Osteoblast (primary cell): Measurements from ENCODE around the gene KLHL3. TPM values are rescaled to one million over a fixed set of nuclear protein-coding genes. Genes with fewer than 3 reads are reported as not detected.
A peak's percentile ranks its signal among the peaks of the same experiment; 100 is the strongest.

Experiments
- DNase-seq: peaks from one replicate; pipeline ENCODE4 v3.0.0; 2011; ENCODE audit warnings: low spot score, mixed read lengths; ENCODE audit not compliant: insufficient read length; ENCODE audit errors: missing footprints
- H2AFZ ChIP-seq: 2 replicates; pipeline ENCODE4 v1.6.0; 2011; ENCODE audit warnings: mild to moderate bottlenecking, low read length
- H3K27ac ChIP-seq: 2 replicates; pipeline ENCODE4 v1.5.1; 2011; ENCODE audit warnings: mild to moderate bottlenecking, low read depth, low read length, moderate library complexity
- H3K27me3 ChIP-seq: 2 replicates; pipeline ENCODE4 v1.6.0; 2012; ENCODE audit warnings: mild to moderate bottlenecking, control low read depth, inconsistent platforms, low read length, moderate library complexity; ENCODE audit not compliant: insufficient read depth
- H3K36me3 ChIP-seq: 2 replicates; pipeline ENCODE4 v1.5.1; 2011; ENCODE audit warnings: mild to moderate bottlenecking, low read length, control low read depth, moderate library complexity; ENCODE audit not compliant: insufficient read depth
- H3K4me1 ChIP-seq: 2 replicates; pipeline ENCODE4 v1.5.1; 2011; ENCODE audit warnings: mild to moderate bottlenecking, low read length, control low read depth, moderate library complexity; ENCODE audit not compliant: insufficient read depth
- H3K4me2 ChIP-seq: 2 replicates; pipeline ENCODE4 v1.6.0; 2011; ENCODE audit warnings: mild to moderate bottlenecking, low read length; ENCODE audit not compliant: insufficient read depth
- H3K4me3 ChIP-seq: fragments of 200-600 bp; sonication (generic); 3 replicates; pipeline ENCODE4 v1.5.1; 2012; ENCODE audit warnings: mild to moderate bottlenecking, low read length, inconsistent platforms; ENCODE audit not compliant: insufficient read depth
- H3K79me2 ChIP-seq: 2 replicates; pipeline ENCODE4 v1.6.0; 2012; ENCODE audit warnings: mild to moderate bottlenecking, low read length, control low read depth, inconsistent platforms; ENCODE audit not compliant: insufficient read depth
- H3K9me3 ChIP-seq: 2 replicates; pipeline ENCODE4 v1.5.1; 2011; ENCODE audit warnings: low read depth, low read length, control low read depth
- H4K20me1 ChIP-seq: 2 replicates; pipeline ENCODE4 v1.6.0; 2012; ENCODE audit warnings: mild to moderate bottlenecking, low read length, control low read depth; ENCODE audit not compliant: insufficient read depth
- CTCF ChIP-seq: IDR thresholded peaks from 2 replicates; pipeline ENCODE4 v1.5.1; 2011; ENCODE audit warnings: mild to moderate bottlenecking, low read depth, low read length, moderate library complexity; ENCODE audit errors: extremely low read depth
- total RNA-seq: library from RNA; depleted of rRNA; stranded (reverse); fragments of >200 nt; gene quantifications from 2 replicates; pipeline ENCODE4 v1.2.3, GENCODE V29; 2012

KLHL3 gene
- total RNA-seq, 1 donor = 6.2 TPM

GRCh38 chr5:137712139-137712667 lies 23.7 kb downstream of the KLHL3 start:
- H3K4me2 ChIP-seq = no peak overlapping the region
- H3K27ac ChIP-seq = no peak overlapping the region
- TF ChIP-seq CTCF = no peak
- no peaks in the 10 kb centered on the region for H3K79me2 ChIP-seq
- peaks cover 21% of the 10 kb centered on the region for H3K4me1 ChIP-seq
- H4K20me1 ChIP-seq = no peaks in the 10 kb centered on the region
- DNase-seq = no peak
- no peak overlapping the region for H2AFZ ChIP-seq
- no peaks in the 10 kb centered on the region for H3K27me3 ChIP-seq
- no peak overlapping the region for H3K4me3 ChIP-seq
- H3K9me3 ChIP-seq = no peaks in the 10 kb centered on the region
- no peaks in the 10 kb centered on the region for H3K36me3 ChIP-seq

- Histone ChIP-seq H4K20me1 (no peaks in the 10 kb centered on the region), H3K9me3 (no peaks in the 10 kb centered on the region), H3K36me3 (no peaks in the 10 kb centered on the region), H3K4me2 (peak overlapping the region; percentile 11), H3K4me1 (peaks cover 17% of the 10 kb centered on the region), H2AFZ (no peak overlapping the region), H3K27ac (no peak overlapping the region), H3K4me3 (no peak overlapping the region), H3K27me3 (no peaks in the 10 kb centered on the region), H3K79me2 (no peaks in the 10 kb centered on the region)
- DNase-seq = peak; percentile 84
- no peak for TF ChIP-seq CTCF
Measured at GRCh38 chr5:137710086-137710485, 25.8 kb downstream of the KLHL3 start.

GRCh38 chr5:137708796-137709559 lies 26.9 kb downstream of the KLHL3 start:
- no peak for DNase-seq
- no peak overlapping the region for H3K4me3 ChIP-seq
- peaks cover 15% of the 10 kb centered on the region for H3K4me1 ChIP-seq
- no peaks in the 10 kb centered on the region for H3K27me3 ChIP-seq
- TF ChIP-seq CTCF = no peak
- no peaks in the 10 kb centered on the region for H3K9me3 ChIP-seq
- no peak overlapping the region for H2AFZ ChIP-seq
- H3K36me3 ChIP-seq = no peaks in the 10 kb centered on the region
- no peak overlapping the region for H3K4me2 ChIP-seq
- H3K79me2 ChIP-seq = no peaks in the 10 kb centered on the region
- H3K27ac ChIP-seq = no peak overlapping the region
- no peaks in the 10 kb centered on the region for H4K20me1 ChIP-seq

- Histone ChIP-seq H3K79me2 (no peaks in the 10 kb centered on the region), H3K27me3 (no peaks in the 10 kb centered on the region)
Measured at GRCh38 chr5:137708062-137708461, 27.8 kb downstream of the KLHL3 start.

More at GRCh38 chr5:137708062-137708461, 27.8 kb downstream of the KLHL3 start:
- no peaks in the 10 kb centered on the region for H3K36me3 ChIP-seq
- H3K4me1 ChIP-seq = peaks cover 15% of the 10 kb centered on the region
- no peak overlapping the region for H3K4me2 ChIP-seq
- H2AFZ ChIP-seq = no peak overlapping the region
- H3K27ac ChIP-seq = no peak overlapping the region
- H3K9me3 ChIP-seq = no peaks in the 10 kb centered on the region
- H3K4me3 ChIP-seq = no peak overlapping the region
- no peak for DNase-seq
- TF ChIP-seq CTCF = no peak
- H4K20me1 ChIP-seq = no peaks in the 10 kb centered on the region
